Right atrium auricular region (tissue), 2 donors: ENCODE measurements around the gene ATP2C2. TPM values are rescaled to one million over a fixed set of nuclear protein-coding genes. Genes with fewer than 3 reads are reported as not detected.

Experiments used
- DNase-seq: peaks from one replicate; pipeline ENCODE4 v3.0.0-alpha.2; 2019; ENCODE audit warnings: low spot score
- H3K27ac ChIP-seq, 2 donors: fragments of 200-600 bp; sonication (generic); 1 replicate in 1 of 2; 2 replicates in 1 of 2; pipeline ENCODE4 v1.5.1; 2016 to 2019
- H3K27me3 ChIP-seq, 2 donors: fragments of 200-600 bp; sonication (generic); one replicate each; pipeline versions ENCODE4 v1.5.1 to v1.6.0; 2017 to 2019
- H3K36me3 ChIP-seq: fragments of 200-600 bp; sonication (generic); one replicate; pipeline ENCODE4 v1.5.1; 2016
- H3K4me1 ChIP-seq, 2 donors: fragments of 200-600 bp; sonication (generic); one replicate each; pipeline versions ENCODE4 v1.5.1 to v1.6.0; 2017 to 2019
- H3K4me3 ChIP-seq, 2 donors: fragments of 200-600 bp; sonication (generic); 1 replicate in 1 of 2; 2 replicates in 1 of 2; pipeline ENCODE4 v1.5.1; 2017 to 2019; ENCODE audit warnings: mild to moderate bottlenecking in 1 of 2, moderate library complexity in 1 of 2
- H3K9me3 ChIP-seq, 2 donors: fragments of 200-600 bp; sonication (generic); one replicate each; pipeline ENCODE4 v1.5.1; 2019
- total RNA-seq, 2 donors: library from RNA; depleted of rRNA; stranded (reverse); fragments of >200 nt; gene quantifications; one replicate each; pipeline ENCODE4 v1.1.0, GENCODE V29; 2016
- TF ChIP-seq, protein P1 (sequence below), 2 donors: fragments of 200-600 bp; sonication (generic); IDR thresholded peaks; one replicate each; pipeline ENCODE4 v1.5.1; 2019; ENCODE audit warnings: antibody characterized with exemption in 2 of 2

The ATP2C2 gene
- total RNA-seq, 2 donors from 2014 or later: not detected

DNA sequence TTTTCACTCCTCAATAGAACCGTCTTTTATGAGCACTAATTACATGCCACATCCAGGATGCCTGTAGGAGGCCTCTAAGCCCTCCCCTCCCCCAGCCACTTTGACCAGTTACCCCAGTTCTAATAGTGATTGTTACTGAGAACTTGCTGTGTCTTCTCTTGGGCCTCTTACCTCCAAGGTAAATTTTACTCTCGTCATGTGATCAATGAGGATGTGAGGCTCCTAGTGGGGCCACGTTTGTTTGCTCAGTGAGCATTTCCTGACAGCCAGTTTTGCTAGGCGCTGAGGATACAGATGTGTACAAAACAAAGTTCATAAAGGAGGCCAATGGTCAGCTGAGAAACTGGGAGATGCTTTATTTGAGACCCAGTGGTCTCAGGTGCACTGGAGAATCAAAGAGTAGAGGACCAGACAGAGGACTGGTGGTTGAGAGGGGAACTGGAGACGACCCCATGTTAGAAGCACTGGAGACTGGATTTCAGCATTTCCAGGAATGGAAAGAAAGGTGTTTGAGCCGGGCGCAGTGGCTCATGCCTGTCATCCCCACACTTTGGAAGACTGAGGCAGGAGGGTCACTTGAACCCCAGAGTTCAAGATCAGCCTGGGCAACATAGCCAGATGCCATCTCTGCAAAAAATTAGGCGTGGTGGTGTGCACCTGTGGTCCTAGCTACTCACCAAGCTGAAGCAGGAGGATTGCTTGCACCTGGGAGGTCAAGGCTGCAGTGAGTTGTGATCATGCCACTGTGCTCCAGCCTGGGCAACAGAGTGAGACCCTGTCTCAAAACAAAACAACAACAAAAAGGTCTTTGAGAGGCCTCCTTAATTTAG lies 2.6 kb downstream of the ATP2C2 start:
- Histone ChIP-seq H3K4me3 (no peak overlapping the region), H3K9me3 (no peaks in the 10 kb centered on the region), H3K27me3 (peaks cover 8 to 9% of the 10 kb centered on the region in 2 donors), H3K36me3 (no peaks in the 10 kb centered on the region), H3K27ac (no peak overlapping the region), H3K4me1 (peaks cover 0 to 9% of the 10 kb centered on the region in 2 donors)
- DNase-seq: no peak
- TF ChIP-seq, protein P1, sequence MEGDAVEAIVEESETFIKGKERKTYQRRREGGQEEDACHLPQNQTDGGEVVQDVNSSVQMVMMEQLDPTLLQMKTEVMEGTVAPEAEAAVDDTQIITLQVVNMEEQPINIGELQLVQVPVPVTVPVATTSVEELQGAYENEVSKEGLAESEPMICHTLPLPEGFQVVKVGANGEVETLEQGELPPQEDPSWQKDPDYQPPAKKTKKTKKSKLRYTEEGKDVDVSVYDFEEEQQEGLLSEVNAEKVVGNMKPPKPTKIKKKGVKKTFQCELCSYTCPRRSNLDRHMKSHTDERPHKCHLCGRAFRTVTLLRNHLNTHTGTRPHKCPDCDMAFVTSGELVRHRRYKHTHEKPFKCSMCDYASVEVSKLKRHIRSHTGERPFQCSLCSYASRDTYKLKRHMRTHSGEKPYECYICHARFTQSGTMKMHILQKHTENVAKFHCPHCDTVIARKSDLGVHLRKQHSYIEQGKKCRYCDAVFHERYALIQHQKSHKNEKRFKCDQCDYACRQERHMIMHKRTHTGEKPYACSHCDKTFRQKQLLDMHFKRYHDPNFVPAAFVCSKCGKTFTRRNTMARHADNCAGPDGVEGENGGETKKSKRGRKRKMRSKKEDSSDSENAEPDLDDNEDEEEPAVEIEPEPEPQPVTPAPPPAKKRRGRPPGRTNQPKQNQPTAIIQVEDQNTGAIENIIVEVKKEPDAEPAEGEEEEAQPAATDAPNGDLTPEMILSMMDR (IDR thresholded peaks at IDR 0.05): no peak

DNA sequence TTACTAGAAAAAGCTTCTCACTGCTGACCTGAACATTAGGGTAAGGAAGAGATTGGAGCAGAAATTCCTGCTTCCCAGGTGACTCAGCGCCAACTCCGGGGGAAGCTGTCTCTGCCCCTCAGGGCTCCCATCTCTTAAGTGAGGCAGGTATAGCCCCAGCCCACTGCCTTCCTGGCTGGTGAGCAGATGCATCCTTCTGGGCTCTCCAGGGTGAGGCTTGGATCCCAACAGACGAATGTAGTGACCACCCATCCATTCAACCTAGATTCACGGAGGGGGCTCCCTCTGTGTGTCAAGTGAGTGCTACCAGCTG lies 3.2 kb downstream of the ATP2C2 start:
- no peak for DNase-seq
- no peak overlapping the region for H3K4me3 ChIP-seq
- H3K4me1 ChIP-seq: peaks cover 0 to 9% of the 10 kb centered on the region in 2 donors
- peaks cover 8 to 9% of the 10 kb centered on the region in 2 donors for H3K27me3 ChIP-seq
- H3K36me3 ChIP-seq: no peaks in the 10 kb centered on the region
- H3K27ac ChIP-seq: no peak overlapping the region
- H3K9me3 ChIP-seq: no peaks in the 10 kb centered on the region
- TF ChIP-seq, protein P1 (IDR thresholded peaks at IDR 0.05): no peak

DNA sequence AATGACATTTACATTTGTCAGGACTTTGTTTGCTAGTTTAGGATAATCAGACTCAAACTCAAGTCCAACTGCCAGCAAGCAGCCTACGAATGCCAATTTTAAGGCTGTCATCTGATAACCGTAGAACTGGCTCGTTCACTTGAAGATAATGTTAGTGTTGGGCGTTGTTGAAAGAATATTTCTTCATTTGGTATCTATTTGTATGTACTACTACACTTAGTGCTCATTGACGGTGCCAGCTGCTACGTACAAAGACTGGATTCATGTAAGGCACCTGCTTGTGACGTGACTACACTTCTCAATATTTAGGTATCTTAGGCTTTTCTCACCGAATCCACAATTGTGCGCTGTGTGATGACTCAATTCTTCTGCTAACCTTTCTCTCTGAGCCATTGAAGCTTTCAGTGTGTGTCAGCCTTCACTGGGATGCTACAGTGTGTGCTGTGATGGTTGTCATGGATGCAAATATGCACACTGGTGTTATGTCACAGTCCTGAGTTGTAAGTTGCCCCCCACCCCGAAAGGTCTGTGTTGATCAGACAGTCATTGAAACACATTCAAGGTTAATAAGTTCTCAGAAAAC lies 5.7 kb downstream of the ATP2C2 start:
- no peaks in the 10 kb centered on the region for H3K27me3 ChIP-seq
- TF ChIP-seq, protein P1 (IDR thresholded peaks at IDR 0.05): no peak

DNA sequence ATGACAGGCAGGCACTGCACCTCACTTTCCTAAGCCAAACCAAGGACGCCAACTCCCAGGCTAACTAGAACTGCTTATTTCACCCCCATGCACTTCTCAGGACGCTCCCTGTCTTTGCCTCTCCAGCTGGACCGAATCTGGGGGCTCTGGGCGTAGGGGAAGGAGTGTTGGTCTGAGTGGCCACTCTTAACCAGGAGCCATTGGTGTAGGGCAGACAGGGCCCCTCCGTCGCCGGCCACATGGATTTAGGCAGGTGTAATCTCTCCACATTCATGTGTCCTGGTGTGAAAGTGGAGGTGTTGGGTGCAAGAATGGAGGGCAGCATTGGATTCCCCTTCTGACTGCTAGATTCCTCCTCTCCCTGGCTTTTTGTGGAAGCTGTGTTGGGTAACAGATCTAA lies 9.8 kb downstream of the ATP2C2 start:
- no peaks in the 10 kb centered on the region for H3K4me1 ChIP-seq
- TF ChIP-seq, protein P1 (IDR thresholded peaks at IDR 0.05): no peak
- no peak overlapping the region for H3K27ac ChIP-seq
- no peaks in the 10 kb centered on the region for H3K9me3 ChIP-seq
- H3K27me3 ChIP-seq: no peaks in the 10 kb centered on the region
- no peak for DNase-seq
- no peak overlapping the region for H3K4me3 ChIP-seq
- no peaks in the 10 kb centered on the region for H3K36me3 ChIP-seq

More for the DNA sequence above, 5.7 kb downstream of the ATP2C2 start:
- no peaks in the 10 kb centered on the region for H3K36me3 ChIP-seq
- H3K4me1 ChIP-seq: no peaks in the 10 kb centered on the region
- no peak for DNase-seq
- no peak overlapping the region for H3K27ac ChIP-seq
- H3K4me3 ChIP-seq: no peak overlapping the region
- H3K9me3 ChIP-seq: no peaks in the 10 kb centered on the region

DNA sequence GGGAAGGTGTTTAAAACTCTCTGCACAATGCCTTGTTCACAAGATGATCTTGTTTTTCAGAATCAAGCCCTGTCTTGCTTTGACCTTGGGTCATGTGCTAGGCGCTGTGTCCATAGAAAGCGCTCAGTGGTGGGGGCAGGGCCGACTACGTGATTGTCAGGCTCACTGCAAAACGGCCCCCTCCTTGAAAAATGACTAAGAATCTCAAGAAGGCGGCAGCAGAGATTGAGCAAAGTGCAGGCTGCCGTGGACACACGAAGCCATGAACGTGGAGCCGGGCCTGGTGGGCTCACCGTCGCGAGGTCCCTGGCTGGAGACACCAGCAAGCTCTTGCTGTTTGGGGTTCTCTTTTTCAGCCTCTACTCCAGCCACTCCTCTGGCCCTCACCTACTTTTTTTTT lies 10.2 kb downstream of the ATP2C2 start:
- H3K9me3 ChIP-seq: no peaks in the 10 kb centered on the region
- DNase-seq: no peak
- TF ChIP-seq, protein P1 (IDR thresholded peaks at IDR 0.05): no peak
- H3K4me3 ChIP-seq: no peak overlapping the region
- H3K27ac ChIP-seq: no peak overlapping the region
- no peaks in the 10 kb centered on the region for H3K4me1 ChIP-seq
- H3K36me3 ChIP-seq: no peaks in the 10 kb centered on the region
- H3K27me3 ChIP-seq: no peaks in the 10 kb centered on the region
